RWPE1 (cell line): ENCODE results near the gene PTPN23.
A peak's percentile ranks its signal among the peaks of the same experiment; 100 is the strongest.

ENCODE experiments used
- CTCF ChIA-PET: fragments of 350-600 bp; sonication (Branson Sonifier 250); formaldehyde crosslinking; extraction: SDS; loops from one replicate; lab custom pipeline; 2021; lab: Yijun Ruan, JAX
- POLR2A ChIA-PET: fragments of 400-600 bp; formaldehyde crosslinking; extraction: SDS; loops from one replicate; lab custom pipeline; 2020; ENCODE audit warnings: antibody characterized with exemption; ENCODE audit not compliant: low non-redundant PET; lab: Yijun Ruan, JAX
- DNase-seq: peaks from one replicate; pipeline ENCODE4 v3.0.0; 2012; ENCODE audit warnings: low spot score
- H3K27ac ChIP-seq: fragments of 450-650 bp; 2 replicates; pipeline ENCODE4 v1.5.1; 2017
- TF ChIP-seq, protein P1 (sequence below): fragments of 450-650 bp; conservative IDR thresholded peaks from 2 replicates; pipeline ENCODE4 v1.5.1; 2017; ENCODE audit warnings: low read depth, mild to moderate bottlenecking

The PTPN23 gene

GRCh38 chr3:47404955-47405790, 24.4 kb downstream of the PTPN23 start:
- H3K27ac ChIP-seq, result peak overlapping the region; percentile 82
- CTCF ChIA-PET, result interaction anchor here (0.6 to 0.7 kb wide), 2 partner anchors 137 to 681 kb away, joined by 3 read pairs; no protein-coding TSS in a partner anchor
- TF ChIP-seq, protein P1, sequence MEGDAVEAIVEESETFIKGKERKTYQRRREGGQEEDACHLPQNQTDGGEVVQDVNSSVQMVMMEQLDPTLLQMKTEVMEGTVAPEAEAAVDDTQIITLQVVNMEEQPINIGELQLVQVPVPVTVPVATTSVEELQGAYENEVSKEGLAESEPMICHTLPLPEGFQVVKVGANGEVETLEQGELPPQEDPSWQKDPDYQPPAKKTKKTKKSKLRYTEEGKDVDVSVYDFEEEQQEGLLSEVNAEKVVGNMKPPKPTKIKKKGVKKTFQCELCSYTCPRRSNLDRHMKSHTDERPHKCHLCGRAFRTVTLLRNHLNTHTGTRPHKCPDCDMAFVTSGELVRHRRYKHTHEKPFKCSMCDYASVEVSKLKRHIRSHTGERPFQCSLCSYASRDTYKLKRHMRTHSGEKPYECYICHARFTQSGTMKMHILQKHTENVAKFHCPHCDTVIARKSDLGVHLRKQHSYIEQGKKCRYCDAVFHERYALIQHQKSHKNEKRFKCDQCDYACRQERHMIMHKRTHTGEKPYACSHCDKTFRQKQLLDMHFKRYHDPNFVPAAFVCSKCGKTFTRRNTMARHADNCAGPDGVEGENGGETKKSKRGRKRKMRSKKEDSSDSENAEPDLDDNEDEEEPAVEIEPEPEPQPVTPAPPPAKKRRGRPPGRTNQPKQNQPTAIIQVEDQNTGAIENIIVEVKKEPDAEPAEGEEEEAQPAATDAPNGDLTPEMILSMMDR, result no peak
- no peak for DNase-seq
- POLR2A ChIA-PET, result no interaction called here

GRCh38 chr3:47405820-47406761, 25.3 kb downstream of the PTPN23 start:
- POLR2A ChIA-PET, result no interaction called here
- CTCF ChIA-PET, result interaction anchor here (0.6 kb wide), 1 partner anchor 138 kb away, joined by 3 read pairs; no protein-coding TSS in a partner anchor
- peak overlapping the region; percentile 82 for H3K27ac ChIP-seq
- DNase-seq, result no peak
- TF ChIP-seq, protein P1, result no peak

DNA sequence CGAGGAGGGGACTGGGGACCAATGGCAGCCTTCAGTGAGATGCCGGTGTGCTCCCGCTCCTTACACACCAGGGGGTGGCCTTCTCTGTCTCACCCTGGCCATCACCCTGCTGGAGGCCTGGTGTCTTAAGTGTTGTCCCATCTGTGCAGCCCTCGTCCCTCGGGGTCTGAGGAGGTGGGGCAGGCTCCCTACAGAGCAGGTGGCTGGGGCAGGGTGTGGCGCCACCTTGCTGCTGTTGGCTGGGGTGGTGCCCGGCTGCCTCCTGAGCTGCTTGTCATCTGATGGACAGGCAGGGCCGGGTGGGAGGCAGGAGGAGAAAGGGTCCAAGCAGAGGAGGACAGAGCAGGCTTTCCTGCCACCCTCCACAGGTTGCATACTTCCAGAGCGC, 25.9 kb downstream of the PTPN23 start:
- TF ChIP-seq, protein P1, result no peak
- DNase-seq, result no peak
- peak overlapping the region; percentile 82 for H3K27ac ChIP-seq
- ChIA-PET POLR2A (no interaction called here), CTCF (no interaction called here)

- ChIA-PET CTCF (no interaction called here), POLR2A (no interaction called here)
- peak overlapping the region; percentile 82 for H3K27ac ChIP-seq
- TF ChIP-seq, protein P1, result no peak
- DNase-seq, result no peak
These were observed 26.4 kb downstream of the PTPN23 start for GRCh38 chr3:47407237-47407636.

DNA sequence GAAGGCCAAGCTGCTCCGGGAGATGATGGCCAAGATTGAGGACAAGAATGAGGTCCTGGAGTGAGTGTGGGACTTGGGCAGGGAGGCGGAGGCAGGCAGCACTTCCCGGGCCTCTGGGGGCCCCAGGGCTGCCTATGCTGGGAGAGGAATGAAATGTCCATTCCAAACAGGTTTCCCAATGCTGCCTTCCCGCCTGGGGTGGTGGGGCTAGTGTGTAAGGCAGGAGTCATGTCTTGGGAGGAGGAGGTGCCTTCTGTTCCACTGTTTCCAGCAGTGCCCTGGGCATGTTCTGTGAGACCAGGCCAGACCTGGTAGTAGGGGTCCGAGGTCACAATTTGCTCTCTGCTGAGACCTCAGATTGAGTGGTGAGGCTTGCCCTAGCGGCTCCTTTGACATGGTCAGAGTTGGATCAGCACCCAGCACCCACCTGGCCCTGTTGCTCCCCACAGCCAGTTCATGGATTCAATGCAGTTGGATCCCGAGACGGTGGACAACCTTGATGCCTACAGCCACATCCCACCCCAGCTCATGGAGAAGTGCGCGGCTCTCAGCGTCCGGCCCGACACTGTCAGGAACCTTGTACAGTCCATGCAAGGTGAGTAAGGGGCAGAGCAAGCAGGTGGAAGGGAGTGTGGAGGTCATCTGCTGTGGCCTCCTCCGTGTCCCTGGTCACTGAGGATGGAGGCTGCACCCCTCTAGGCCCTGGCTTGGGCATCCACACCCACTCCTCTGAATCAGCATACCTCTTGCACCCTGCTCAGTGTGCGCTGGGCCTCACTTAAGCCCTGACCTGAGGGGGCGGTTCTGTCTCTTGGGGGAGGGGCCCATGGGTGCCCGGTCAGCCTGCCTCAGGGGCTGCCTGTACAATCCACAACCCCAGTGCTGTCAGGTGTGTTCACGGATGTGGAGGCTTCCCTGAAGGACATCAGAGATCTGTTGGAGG, 27.3 kb downstream of the PTPN23 start:
- H3K27ac ChIP-seq, result peak overlapping the region; percentile 82
- POLR2A ChIA-PET, result no interaction called here
- CTCF ChIA-PET, result interaction anchor here (0.6 kb wide), 1 partner anchor 748 kb away, joined by 3 read pairs; no protein-coding TSS in a partner anchor
- no peak for DNase-seq
- TF ChIP-seq, protein P1, result no peak
